HG02938 (cell line): ENCODE results near the gene CST3.
"Not testable (repeated sequence)": the region's sequence is repeated elsewhere in the genome, so short reads cannot be mapped to it uniquely, and the experiment has no call there.

Experiments
- ATAC-seq: cut with Tn5 transposase; IDR thresholded peaks from one replicate; pipeline ENCODE4 v1.9.1; 2021; ENCODE audit warnings: mild to moderate bottlenecking, moderate library complexity; ENCODE audit not compliant: unreplicated experiment

Gene CST3

GRCh38 chr20:23644164-23644563 is 6.4 kb upstream of the CST3 start:
- ATAC-seq, result no peak

- no peak for ATAC-seq
Measured at GRCh38 chr20:23643659-23644058, 5.9 kb upstream of the CST3 start.

- ATAC-seq, result no peak
Measured at GRCh38 chr20:23641936-23642751, 4.4 kb upstream of the CST3 start.

- ATAC-seq, result no peak
Measured at GRCh38 chr20:23640671-23641667, 3.2 kb upstream of the CST3 start.

GRCh38 chr20:23640018-23640601 is 2.4 kb upstream of the CST3 start:
- no peak for ATAC-seq

GRCh38 chr20:23639490-23639958 is 1.8 kb upstream of the CST3 start:
- ATAC-seq, result no peak

- no peak for ATAC-seq
Measured at GRCh38 chr20:23638309-23638708, 554 bp upstream of the CST3 start.

GRCh38 chr20:23636908-23637281 is 860 bp downstream of the CST3 start:
- no peak for ATAC-seq

GRCh38 chr20:23636182-23636907 is 1.4 kb downstream of the CST3 start:
- ATAC-seq, result no peak

- not testable (repeated sequence) for ATAC-seq
Measured at GRCh38 chr20:23635768-23636090, 2.0 kb downstream of the CST3 start.

GRCh38 chr20:23634985-23635767 is 2.6 kb downstream of the CST3 start:
- no peak for ATAC-seq

GRCh38 chr20:23634044-23634801 is 3.5 kb downstream of the CST3 start:
- ATAC-seq, result no peak

GRCh38 chr20:23632711-23633573 is 4.8 kb downstream of the CST3 start:
- ATAC-seq, result no peak

- no peak for ATAC-seq
Measured at GRCh38 chr20:23631981-23632710, 5.6 kb downstream of the CST3 start.

- no peak for ATAC-seq
Measured at GRCh38 chr20:23631226-23631822, 6.4 kb downstream of the CST3 start.

- no peak for ATAC-seq
Measured at GRCh38 chr20:23630392-23630849, 7.3 kb downstream of the CST3 start.
